NCI-H2171 treated with DMSO at 0.1 percent for 48 hours (cell line): Measurements from ENCODE around the gene SLC7A5.
A peak's percentile ranks its signal among the peaks of the same experiment; 100 is the strongest.
"Not testable (repeated sequence)": the region's sequence is repeated elsewhere in the genome, so short reads cannot be mapped to it uniquely, and the experiment has no call there.

ENCODE experiments used
- DNase-seq: peaks from one replicate; lab custom pipeline; 2025; lab: John Stamatoyannopoulos, UW

The SLC7A5 gene

GRCh38 chr16:87794485-87795078, 74.7 kb downstream of the SLC7A5 start:
- DNase-seq, result no peak

GRCh38 chr16:87792205-87792565, 77.1 kb downstream of the SLC7A5 start:
- peak; percentile 47 for DNase-seq

- DNase-seq, result peak; percentile 46
Observed at GRCh38 chr16:87791295-87792204, 77.8 kb downstream of the SLC7A5 start.

- peak; percentile 63 for DNase-seq
Observed at GRCh38 chr16:87790292-87791100, 78.8 kb downstream of the SLC7A5 start.

- no peak for DNase-seq
Observed at GRCh38 chr16:87789437-87790291, 79.6 kb downstream of the SLC7A5 start.

GRCh38 chr16:87788730-87789436, 80.4 kb downstream of the SLC7A5 start:
- not testable (repeated sequence) for DNase-seq

GRCh38 chr16:87787451-87788091, 81.7 kb downstream of the SLC7A5 start:
- not testable (repeated sequence) for DNase-seq

GRCh38 chr16:87784812-87785211, 84.5 kb downstream of the SLC7A5 start:
- DNase-seq, result no peak

- no peak for DNase-seq
Observed at GRCh38 chr16:87782033-87782432, 87.3 kb downstream of the SLC7A5 start.

- no peak for DNase-seq
Observed at GRCh38 chr16:87780385-87780989, 88.8 kb downstream of the SLC7A5 start.
